Heart left ventricle (tissue), 13 donors: ENCODE results near the gene PYDC2.

Experiments
- CTCF ChIP-seq, 12 donors: fragments of 200-600 bp; sonication (generic) in 4 of 12; IDR thresholded peaks; one replicate each; pipeline versions ENCODE4 v1.5.0 to v1.8.0; 2018 to 2022; ENCODE audit warnings: antibody characterized with exemption in 12 of 12, mild to moderate bottlenecking in 5 of 12
- POLR2A ChIP-seq, 2 donors: fragments of 450-650 bp; IDR thresholded peaks; one replicate each; pipeline ENCODE4 v1.6.1; 2017; ENCODE audit warnings: antibody characterized with exemption in 2 of 2, mild to moderate bottlenecking in 2 of 2, moderate library complexity in 2 of 2
- donor health status: ischemic (EF 13 %, LVEDD 7.1; RV severe dilation, severe dysfunction).
- donor health status: DM: no; HTN: yes; CAD: no.
- donor health status: DM: no; HTN: no; CAD: no.
- donor health status: ischemic (EF 25% LVEDD 6.9; RV normal size, moderate dysfunction).
- donor health status: ischemic (EF 25% LVEDD 5.7; RV mildly dilated, moderate dysfunction).
- donor health status: ischemic (EF 35%, LVEDD 5.7; RV mildly dilated, moderate dysfunction).
- donor health status: nonischemic (EF 11% LVEDD 7.7; RV severe dilation, severe dysfunction).
- donor health status: DM: yes; HTN: yes; CAD: no.
- donor health status: PGD.
- donor health status: ischemic (EF 29% LVEDD 5.4; RV normal size, mild dysfunction).
- donor health status: nonischemic (EF 23%, LVEDD 6.1; RV moderate dilation, normal function).

GRCh38 chr3:191425322-191425734 is 35.6 kb upstream of the PYDC2 start:
- TF ChIP-seq CTCF (IDR thresholded peaks at IDR 0.05) (no peak), POLR2A (IDR thresholded peaks at IDR 0.05) (no peak)
